HG03280 (cell line): Measurements from ENCODE around the gene CHN1.

Experiments
- ATAC-seq: cut with Tn5 transposase; IDR thresholded peaks from one replicate; pipeline ENCODE4 v1.9.1; 2021; ENCODE audit warnings: mild to moderate bottlenecking, moderate library complexity; ENCODE audit not compliant: unreplicated experiment

Gene CHN1

DNA sequence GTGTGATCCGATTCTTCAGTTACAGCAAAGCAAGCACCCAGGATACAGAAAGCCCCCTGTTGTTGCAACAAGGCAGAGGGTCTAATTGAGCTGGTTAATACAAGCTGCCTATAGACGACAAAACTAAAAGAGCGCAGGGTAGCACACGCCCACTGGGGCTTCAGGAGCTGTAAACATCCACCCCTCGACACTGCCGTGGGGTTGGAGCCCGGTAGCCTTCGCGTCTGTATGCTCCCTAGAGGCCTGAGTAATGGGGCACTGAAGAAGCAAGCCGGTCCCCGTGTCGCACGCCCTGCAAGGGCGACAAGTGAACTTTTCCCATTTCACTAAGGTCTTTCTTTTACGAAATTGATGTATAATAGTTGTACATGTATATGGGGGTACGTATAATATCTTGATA is 216.2 kb downstream of the CHN1 start:
- no peak for ATAC-seq

GRCh38 chr2:174788291-174788929 is 216.8 kb downstream of the CHN1 start:
- ATAC-seq, result no peak

- no peak for ATAC-seq
Observed at GRCh38 chr2:174787487-174788205, 217.5 kb downstream of the CHN1 start.

GRCh38 chr2:174786066-174786725 is 219.0 kb downstream of the CHN1 start:
- no peak for ATAC-seq

- no peak for ATAC-seq
Observed at GRCh38 chr2:174785481-174785880, 219.7 kb downstream of the CHN1 start.

GRCh38 chr2:174784909-174785308 is 220.3 kb downstream of the CHN1 start:
- ATAC-seq, result no peak

DNA sequence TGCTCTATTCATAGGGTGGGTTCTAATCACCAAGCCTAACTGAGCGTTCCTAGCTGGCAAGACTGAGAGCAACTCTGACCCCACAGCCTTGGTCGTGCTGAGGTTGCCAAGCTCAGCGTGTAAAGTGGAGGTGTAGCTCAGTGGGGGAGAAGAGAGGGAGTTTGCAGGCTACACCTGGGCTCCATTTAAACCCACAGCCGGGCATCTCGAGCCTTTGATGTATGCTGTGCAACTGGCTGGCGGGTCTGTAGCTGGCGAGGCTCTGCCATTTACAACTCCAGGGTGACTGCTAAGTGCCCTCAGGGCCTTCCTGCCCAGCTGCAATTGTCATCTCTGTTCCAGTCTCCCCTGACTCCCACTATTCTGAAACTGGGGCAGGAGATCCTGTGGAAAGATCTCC is 220.9 kb downstream of the CHN1 start:
- ATAC-seq, result no peak

DNA sequence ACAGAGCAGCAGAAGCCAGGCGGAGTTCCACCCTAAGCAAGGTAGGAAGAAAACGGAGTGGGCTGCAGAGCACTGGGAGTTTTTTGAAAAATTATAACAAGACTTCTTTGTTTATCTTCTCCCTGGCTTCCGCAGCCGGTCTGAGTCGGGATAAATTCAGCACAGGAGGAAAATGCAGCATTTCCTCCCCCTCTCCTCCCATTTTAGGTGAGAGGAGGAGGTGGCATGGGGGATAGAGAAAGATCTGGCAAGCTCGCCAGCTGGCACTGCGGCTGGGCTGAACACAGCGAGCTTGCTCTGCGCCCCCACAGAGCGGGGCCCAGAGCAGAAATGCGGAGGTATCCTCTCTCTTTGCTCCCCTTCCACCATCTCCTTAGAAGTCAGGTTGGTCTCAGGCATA is 223.2 kb downstream of the CHN1 start:
- no peak for ATAC-seq

GRCh38 chr2:174781298-174781697 is 223.9 kb downstream of the CHN1 start:
- no peak for ATAC-seq

- ATAC-seq, result no peak
Observed at GRCh38 chr2:174780856-174781255, 224.3 kb downstream of the CHN1 start.

- no peak for ATAC-seq
Observed at GRCh38 chr2:174780191-174780840, 224.9 kb downstream of the CHN1 start.

- ATAC-seq, result no peak
Observed at GRCh38 chr2:174779361-174779928, 225.7 kb downstream of the CHN1 start.

DNA sequence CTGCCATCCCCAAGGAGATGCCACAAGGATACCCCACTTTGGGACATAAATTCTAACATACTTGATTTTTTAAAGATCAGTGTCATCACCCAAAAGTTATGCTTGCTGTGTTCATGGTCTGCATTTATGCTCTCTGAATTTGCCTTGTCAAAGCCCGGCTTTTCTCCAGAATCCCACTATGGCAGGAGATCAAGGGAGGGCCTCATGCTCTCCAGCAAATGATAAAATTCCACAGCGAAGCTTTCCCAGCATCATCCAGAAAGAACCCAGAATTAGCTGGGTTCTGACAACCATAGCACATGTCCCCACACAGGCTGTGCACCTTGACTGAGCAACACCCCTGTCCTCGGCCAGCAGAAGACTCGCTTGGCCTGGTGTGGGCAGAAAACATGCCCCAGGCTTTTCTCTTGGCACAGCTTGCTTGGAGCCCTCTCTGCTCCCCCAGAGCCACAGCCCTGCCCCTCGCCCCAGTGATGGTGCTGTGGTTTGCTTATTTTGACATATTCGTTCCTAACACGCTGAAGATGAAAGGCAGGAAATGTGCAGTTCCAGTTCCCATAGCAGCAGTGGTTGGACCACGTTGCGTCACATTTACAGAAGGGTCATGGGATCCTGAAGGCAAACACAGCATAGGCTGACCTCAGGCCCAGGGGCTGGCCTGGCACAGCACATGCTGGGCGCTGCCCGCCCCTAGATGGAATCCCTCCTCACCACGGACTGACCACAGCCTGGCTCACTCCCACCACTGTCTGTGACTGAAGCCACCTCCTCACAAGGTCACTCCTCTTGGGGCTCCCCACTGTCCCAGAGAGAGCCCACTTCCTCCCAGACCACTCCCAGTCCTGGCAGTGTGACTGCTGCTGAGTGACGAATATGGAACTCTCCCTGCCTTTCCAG is 226.8 kb downstream of the CHN1 start:
- peak; percentile 60 for ATAC-seq

- no peak for ATAC-seq
Observed at GRCh38 chr2:174777347-174778084, 227.7 kb downstream of the CHN1 start.

DNA sequence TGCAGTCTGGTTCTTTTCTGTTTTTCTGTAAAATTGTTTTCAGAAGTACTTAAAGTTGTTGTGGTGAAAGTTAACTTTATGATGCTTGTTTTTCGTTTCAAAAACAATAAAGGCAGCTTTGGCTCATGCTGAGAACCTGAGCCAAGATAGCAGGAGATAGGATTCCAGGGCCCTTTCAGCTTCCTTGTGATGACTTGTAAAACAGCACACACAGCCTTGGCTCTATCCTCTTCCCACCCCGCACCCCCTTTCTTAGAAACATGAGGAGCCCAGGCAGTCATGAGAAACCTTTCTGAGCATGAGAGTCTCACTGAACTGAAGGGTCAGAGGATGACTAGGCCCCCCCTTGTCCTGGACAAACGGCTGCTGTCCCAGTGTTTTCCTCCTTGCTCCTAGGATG is 228.5 kb downstream of the CHN1 start:
- no peak for ATAC-seq

- no peak for ATAC-seq
Observed at GRCh38 chr2:174776223-174776622, 229.0 kb downstream of the CHN1 start.

- ATAC-seq, result no peak
Observed at GRCh38 chr2:174775571-174775980, 229.6 kb downstream of the CHN1 start.

GRCh38 chr2:174774886-174775285 is 230.3 kb downstream of the CHN1 start:
- no peak for ATAC-seq

DNA sequence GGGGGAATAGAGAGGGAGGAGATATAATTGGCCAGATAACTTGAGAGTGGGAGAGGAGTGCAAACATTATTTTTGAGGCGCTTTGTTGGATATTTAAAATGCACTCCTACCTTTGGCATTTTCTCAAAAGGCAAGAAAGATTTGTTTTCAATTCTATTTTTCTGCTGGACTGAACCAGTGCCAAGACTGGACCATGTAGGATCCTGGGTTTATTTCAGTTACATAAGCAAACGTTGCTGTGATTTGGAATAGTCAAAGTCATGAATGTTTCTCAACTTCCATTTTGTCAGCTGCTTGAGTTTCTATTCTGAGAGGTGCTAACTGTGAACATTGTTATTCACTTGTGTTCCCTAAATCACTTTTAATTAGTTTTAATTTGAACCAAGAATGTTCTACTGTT is 232.0 kb downstream of the CHN1 start:
- no peak for ATAC-seq

- no peak for ATAC-seq
Observed at GRCh38 chr2:174772472-174772801, 232.7 kb downstream of the CHN1 start.
